ENCODE results near the gene PTPRQ.

- TF ChIP-seq CTCF (IDR thresholded peaks at IDR 0.05) (no peak), POLR2A (IDR thresholded peaks at IDR 0.05) (no peak), POLR2AphosphoS5 (IDR thresholded peaks at IDR 0.05) (no peak), EP300 (IDR thresholded peaks at IDR 0.05) (no peak)
Observed at GRCh38 chr12:80710727-80711449, 266.9 kb downstream of the PTPRQ start.

All from gastroesophageal sphincter (tissue), 3 donors.